Activated naive CD8-positive, alpha-beta T cell treated with anti-CD3 and anti-CD28 coated beads, Interleukin-2, amount 50 U/mL, for 24 hours (primary cell): ENCODE measurements around the gene ANKMY2.
"Not testable (repeated sequence)": the region's sequence is repeated elsewhere in the genome, so short reads cannot be mapped to it uniquely, and the experiment has no call there.

Experiments used
- ATAC-seq: fragments of 150-1000 bp; cut with Tn5 transposase; one replicate; pipeline ENCODE4 v1.10.0; 2021
- DNase-seq: peaks from one replicate; pipeline ENCODE4 v3.0.0; 2021
- H3K27ac Mint-ChIP-seq: one replicate; pipeline ENCODE4 v1.8.0; 2021; ENCODE audit warnings: mild to moderate bottlenecking, mixed read lengths
- H3K27me3 Mint-ChIP-seq: one replicate; pipeline ENCODE4 v1.8.0; 2021; ENCODE audit warnings: mixed read lengths
- H3K36me3 Mint-ChIP-seq: one replicate; pipeline ENCODE4 v1.8.0; 2021; ENCODE audit warnings: low read depth, mixed read lengths
- H3K4me1 Mint-ChIP-seq: one replicate; pipeline ENCODE4 v1.8.0; 2021; ENCODE audit warnings: mixed read lengths
- H3K4me3 Mint-ChIP-seq: one replicate; pipeline ENCODE4 v1.8.0; 2021; ENCODE audit warnings: mild to moderate bottlenecking, moderate library complexity, mixed read lengths
- H3K9me3 Mint-ChIP-seq: one replicate; pipeline ENCODE4 v1.8.0; 2021; ENCODE audit warnings: mixed read lengths

Gene ANKMY2

GRCh38 chr7:16669581-16669980 lies 24.0 kb upstream of the ANKMY2 start:
- H3K27ac Mint-ChIP-seq, result no peak overlapping the region
- H3K4me3 Mint-ChIP-seq, result no peak overlapping the region
- DNase-seq, result no peak
- H3K9me3 Mint-ChIP-seq, result peaks cover 4% of the 10 kb centered on the region
- H3K27me3 Mint-ChIP-seq, result no peaks in the 10 kb centered on the region
- peaks cover 66% of the 10 kb centered on the region for H3K36me3 Mint-ChIP-seq
- peaks cover 25% of the 10 kb centered on the region for H3K4me1 Mint-ChIP-seq
- peak; percentile 76 for ATAC-seq

GRCh38 chr7:16668978-16669377 lies 23.4 kb upstream of the ANKMY2 start:
- no peak for DNase-seq
- Mint-ChIP-seq H3K9me3 (peaks cover 4% of the 10 kb centered on the region), H3K27me3 (no peaks in the 10 kb centered on the region), H3K4me3 (no peak overlapping the region), H3K27ac (no peak overlapping the region), H3K4me1 (peaks cover 25% of the 10 kb centered on the region), H3K36me3 (peaks cover 67% of the 10 kb centered on the region)
- no peak for ATAC-seq

GRCh38 chr7:16668049-16668858 lies 22.7 kb upstream of the ANKMY2 start:
- H3K36me3 Mint-ChIP-seq, result peaks cover 68% of the 10 kb centered on the region
- H3K9me3 Mint-ChIP-seq, result peaks cover 4% of the 10 kb centered on the region
- peaks cover 25% of the 10 kb centered on the region for H3K4me1 Mint-ChIP-seq
- no peak for ATAC-seq
- H3K27me3 Mint-ChIP-seq, result no peaks in the 10 kb centered on the region
- no peak for DNase-seq
- no peak overlapping the region for H3K4me3 Mint-ChIP-seq
- no peak overlapping the region for H3K27ac Mint-ChIP-seq

- Mint-ChIP-seq H3K4me1 (peaks cover 26% of the 10 kb centered on the region), H3K27me3 (no peaks in the 10 kb centered on the region), H3K4me3 (no peak overlapping the region), H3K9me3 (peaks cover 4% of the 10 kb centered on the region), H3K27ac (no peak overlapping the region), H3K36me3 (peaks cover 63% of the 10 kb centered on the region)
- DNase-seq, result no peak
- no peak for ATAC-seq
Measured at GRCh38 chr7:16667355-16667754, 21.8 kb upstream of the ANKMY2 start.

- Mint-ChIP-seq H3K27ac (no peak overlapping the region), H3K36me3 (peaks cover 30% of the 10 kb centered on the region), H3K27me3 (no peaks in the 10 kb centered on the region), H3K9me3 (no peaks in the 10 kb centered on the region), H3K4me3 (no peak overlapping the region), H3K4me1 (peaks cover 31% of the 10 kb centered on the region)
- DNase-seq (no peak), ATAC-seq (no peak)
Measured at GRCh38 chr7:16661924-16662323, 16.4 kb upstream of the ANKMY2 start.

GRCh38 chr7:16660702-16661464 lies 15.3 kb upstream of the ANKMY2 start:
- H3K27me3 Mint-ChIP-seq, result no peaks in the 10 kb centered on the region
- H3K4me3 Mint-ChIP-seq, result no peak overlapping the region
- peaks cover 37% of the 10 kb centered on the region for H3K4me1 Mint-ChIP-seq
- H3K9me3 Mint-ChIP-seq, result no peaks in the 10 kb centered on the region
- peaks cover 33% of the 10 kb centered on the region for H3K36me3 Mint-ChIP-seq
- DNase-seq, result no peak
- H3K27ac Mint-ChIP-seq, result no peak overlapping the region
- ATAC-seq, result peak; percentile 76

GRCh38 chr7:16659854-16660497 lies 14.4 kb upstream of the ANKMY2 start:
- H3K4me1 Mint-ChIP-seq, result peaks cover 44% of the 10 kb centered on the region
- not testable (repeated sequence) for H3K27ac Mint-ChIP-seq

DNA sequence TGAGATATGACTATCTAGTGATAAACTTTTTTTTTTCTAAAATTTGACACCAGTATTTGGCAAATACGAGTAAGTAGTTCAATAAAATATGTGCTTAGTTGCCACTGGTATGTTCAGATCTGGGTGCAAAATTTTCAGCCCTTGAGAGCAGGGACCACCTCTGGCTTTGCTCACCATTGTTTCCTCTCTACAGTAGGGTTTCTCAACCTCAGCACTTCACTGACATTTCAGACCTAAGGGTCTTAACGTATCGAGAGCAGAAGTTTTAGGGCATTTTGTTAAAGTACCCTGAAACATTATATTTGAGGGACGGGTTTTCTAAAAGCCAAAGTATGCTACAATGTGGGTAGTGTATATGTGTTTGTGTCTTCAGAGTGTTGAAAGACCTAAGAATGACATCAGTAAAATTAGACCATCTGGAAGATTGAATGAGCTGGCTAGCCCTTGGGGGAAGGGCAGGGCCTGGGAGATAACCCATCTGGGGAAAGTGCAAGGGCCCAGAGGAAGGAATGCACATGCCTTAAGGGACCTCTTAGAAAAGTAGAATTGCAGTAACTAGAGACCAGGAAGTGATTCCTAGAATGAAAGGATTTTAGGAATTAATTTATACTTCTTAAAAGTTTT lies 12.2 kb upstream of the ANKMY2 start:
- Mint-ChIP-seq H3K27ac (no peak overlapping the region), H3K27me3 (no peaks in the 10 kb centered on the region), H3K36me3 (peaks cover 33% of the 10 kb centered on the region), H3K4me3 (no peak overlapping the region), H3K4me1 (peaks cover 56% of the 10 kb centered on the region), H3K9me3 (no peaks in the 10 kb centered on the region)
- no peak for ATAC-seq
- DNase-seq, result no peak

More at GRCh38 chr7:16659854-16660497, 14.4 kb upstream of the ANKMY2 start:
- DNase-seq, ATAC-seq, H3K9me3 Mint-ChIP-seq, H3K27me3 Mint-ChIP-seq, H3K4me3 Mint-ChIP-seq: not testable (repeated sequence)
- H3K36me3 Mint-ChIP-seq, result peaks cover 30% of the 10 kb centered on the region

GRCh38 chr7:16656141-16656540 lies 10.6 kb upstream of the ANKMY2 start:
- peaks cover 42% of the 10 kb centered on the region for H3K36me3 Mint-ChIP-seq
- H3K27ac Mint-ChIP-seq, result no peak overlapping the region
- H3K4me3 Mint-ChIP-seq, result no peak overlapping the region
- no peaks in the 10 kb centered on the region for H3K9me3 Mint-ChIP-seq
- peaks cover 59% of the 10 kb centered on the region for H3K4me1 Mint-ChIP-seq
- no peaks in the 10 kb centered on the region for H3K27me3 Mint-ChIP-seq
- DNase-seq (no peak), ATAC-seq (no peak)

DNA sequence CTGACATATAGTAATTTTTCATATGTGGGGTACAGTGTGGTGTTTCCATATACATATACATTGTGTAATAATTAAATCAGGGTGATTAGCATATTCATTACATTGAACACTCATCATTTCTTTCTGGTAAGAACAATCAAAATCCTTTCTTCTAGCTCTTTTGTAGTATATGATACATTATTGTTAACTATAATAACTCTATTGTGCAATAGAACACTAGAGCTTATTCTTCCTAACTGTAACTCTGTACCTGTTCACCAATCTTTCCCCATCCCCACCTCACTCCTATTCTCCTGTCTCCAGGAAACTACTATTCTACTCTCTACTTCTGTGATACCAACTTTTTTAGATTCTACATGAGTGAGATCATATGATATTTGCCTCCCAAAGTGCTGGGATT lies 9.8 kb upstream of the ANKMY2 start:
- H3K36me3 Mint-ChIP-seq, result peaks cover 43% of the 10 kb centered on the region
- no peaks in the 10 kb centered on the region for H3K9me3 Mint-ChIP-seq
- H3K27me3 Mint-ChIP-seq, result no peaks in the 10 kb centered on the region
- ATAC-seq (no peak), DNase-seq (no peak)
- H3K27ac Mint-ChIP-seq, result no peak overlapping the region
- peaks cover 59% of the 10 kb centered on the region for H3K4me1 Mint-ChIP-seq
- H3K4me3 Mint-ChIP-seq, result no peak overlapping the region

GRCh38 chr7:16652888-16653287 lies 7.3 kb upstream of the ANKMY2 start:
- Mint-ChIP-seq H3K4me3 (no peak overlapping the region), H3K36me3 (peaks cover 58% of the 10 kb centered on the region), H3K4me1 (peaks cover 77% of the 10 kb centered on the region), H3K27me3 (no peaks in the 10 kb centered on the region), H3K9me3 (no peaks in the 10 kb centered on the region), H3K27ac (no peak overlapping the region)
- DNase-seq (no peak), ATAC-seq (no peak)

- Mint-ChIP-seq H3K4me1 (peaks cover 77% of the 10 kb centered on the region), H3K4me3 (no peak overlapping the region), H3K27ac (no peak overlapping the region), H3K9me3 (no peaks in the 10 kb centered on the region), H3K36me3 (peaks cover 58% of the 10 kb centered on the region), H3K27me3 (no peaks in the 10 kb centered on the region)
- ATAC-seq (no peak), DNase-seq (no peak)
Measured at GRCh38 chr7:16652240-16652583, 6.7 kb upstream of the ANKMY2 start.

DNA sequence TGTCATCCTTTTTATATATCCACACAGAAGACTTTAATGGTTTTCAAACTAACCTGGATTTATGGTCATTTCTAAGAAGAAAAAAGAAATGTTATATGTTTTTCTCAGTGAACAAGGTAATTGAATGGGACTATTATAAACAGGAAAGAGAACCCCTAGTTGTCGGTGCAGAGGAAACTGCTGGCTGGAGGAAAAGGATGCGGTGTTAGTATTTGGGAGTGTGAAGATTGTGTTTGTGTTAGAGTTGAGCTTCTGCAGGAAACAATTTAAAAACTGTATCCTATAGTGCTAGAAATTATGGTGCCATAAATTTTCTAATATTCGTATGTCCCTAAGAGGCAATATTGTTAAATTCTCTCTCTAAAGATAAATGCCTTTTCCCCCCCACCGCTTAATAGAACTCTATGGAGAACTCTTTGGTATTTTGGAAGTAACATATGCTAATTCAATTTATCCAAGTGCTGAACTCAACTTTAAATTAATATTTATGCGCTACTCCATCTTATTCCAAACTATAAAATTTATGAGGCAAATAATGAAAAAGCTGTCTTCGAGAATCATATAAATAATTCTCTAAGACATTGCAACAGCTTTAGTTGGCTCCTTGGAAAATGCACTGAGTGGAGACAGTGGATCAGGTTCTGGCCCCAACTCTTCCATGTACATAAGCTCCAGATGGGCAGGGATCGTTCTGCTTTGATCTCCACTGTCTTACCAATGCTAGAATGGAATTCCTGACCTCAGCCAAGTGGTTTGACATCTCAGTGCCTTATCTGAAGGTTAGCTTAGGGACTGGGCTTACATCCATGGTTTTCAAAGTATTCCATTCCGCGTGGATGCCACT lies 6.1 kb upstream of the ANKMY2 start:
- Mint-ChIP-seq H3K36me3 (peaks cover 58% of the 10 kb centered on the region), H3K9me3 (no peaks in the 10 kb centered on the region), H3K4me3 (no peak overlapping the region), H3K4me1 (peaks cover 79% of the 10 kb centered on the region), H3K27ac (no peak overlapping the region), H3K27me3 (no peaks in the 10 kb centered on the region)
- no peak for DNase-seq
- no peak for ATAC-seq

DNA sequence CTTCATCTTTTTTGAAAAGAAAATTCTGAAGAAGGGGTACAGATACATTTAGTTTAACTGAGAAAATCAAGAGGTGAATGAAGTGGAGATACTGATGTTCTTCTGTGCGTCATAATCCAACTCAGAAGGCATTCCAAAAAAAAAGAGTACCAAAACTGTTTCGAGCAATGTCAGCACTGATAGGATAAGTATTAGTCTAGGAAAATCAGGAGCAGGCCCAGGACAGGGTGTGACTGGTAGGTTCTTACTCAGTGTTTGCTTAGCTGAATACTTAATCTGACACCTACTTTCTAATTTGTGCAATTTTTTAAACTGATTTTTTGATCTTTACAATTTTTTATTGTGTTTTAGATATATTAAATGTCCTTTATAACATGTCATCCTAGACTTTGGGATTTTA lies 4.7 kb upstream of the ANKMY2 start:
- peaks cover 72% of the 10 kb centered on the region for H3K4me1 Mint-ChIP-seq
- H3K4me3 Mint-ChIP-seq, result peak overlapping the region; percentile 9
- peaks cover 54% of the 10 kb centered on the region for H3K36me3 Mint-ChIP-seq
- DNase-seq (no peak), ATAC-seq (no peak)
- H3K27me3 Mint-ChIP-seq, result no peaks in the 10 kb centered on the region
- no peaks in the 10 kb centered on the region for H3K9me3 Mint-ChIP-seq
- no peak overlapping the region for H3K27ac Mint-ChIP-seq
